ENCODE results near the gene AMDHD2. TPM values are rescaled to one million over a fixed set of nuclear protein-coding genes. Genes with fewer than 3 reads are reported as not detected.

AMDHD2 gene
- total and polyA plus RNA-seq, 10 donors, result 37.8 to 94.0 (median 70.6) TPM

- Histone ChIP-seq H3K27me3 (replicated peaks in 1 of 7) (no peaks in the 10 kb centered on the region), H3K36me3 (peaks cover 0 to 1% (median 0%) of the 10 kb centered on the region in 6 donors), H3K27ac (peak overlapping the region in 1 of 8 donors; percentile 100), H3K9me3 (no peaks in the 10 kb centered on the region), H3K4me3 (no peak overlapping the region), H3K4me1 (peaks cover 38 to 90% (median 80%) of the 10 kb centered on the region in 6 donors)
- WGBS, 5 donors, result 61 to 78% (median 72%) methylated on average over 24 of the region's 24 CpGs
- no peak for TF ChIP-seq POLR2AphosphoS5 (IDR thresholded peaks at IDR 0.05)
- no peak for TF ChIP-seq POLR2A (IDR thresholded peaks at IDR 0.05)
- no peak for TF ChIP-seq CTCF (IDR thresholded peaks at IDR 0.05 in 8 of 11, conservative IDR thresholded peaks at IDR 0.05 in 3 of 11)
- peak; percentile 79 for DNase-seq
- intact Hi-C loops (cut with DNase I; ENCODE audit: low total_unique reads), result no loop called here
These were observed 8.9 kb upstream of the AMDHD2 start for GRCh38 chr16:2511128-2511800.

- WGBS, 5 donors, result 89 to 96% (median 92%) methylated on average over 17 of the region's 17 CpGs
- DNase-seq, result peak; percentile 79
- H3K27ac ChIP-seq, result peak overlapping the region in 4 of 8 donors; percentile 98 to 100 (median 100)
- no peaks in the 10 kb centered on the region for H3K9me3 ChIP-seq
- no peaks in the 10 kb centered on the region for H3K27me3 ChIP-seq (replicated peaks in 1 of 7)
- intact Hi-C loops (cut with DNase I; ENCODE audit: low total_unique reads), result no loop called here
- peaks cover 42 to 90% (median 81%) of the 10 kb centered on the region in 6 donors for H3K4me1 ChIP-seq
- H3K36me3 ChIP-seq, result peaks cover 0 to 9% (median 0%) of the 10 kb centered on the region in 6 donors
- TF ChIP-seq POLR2AphosphoS5 (IDR thresholded peaks at IDR 0.05), result no peak
- H3K4me3 ChIP-seq, result peak overlapping the region in 1 of 8 donors; percentile 93
These were observed 8.0 kb upstream of the AMDHD2 start for GRCh38 chr16:2511996-2512734.

- peak; percentile 86 for DNase-seq
- Histone ChIP-seq H3K4me3 (peak overlapping the region in 7 of 8 donors; percentile 77 to 97 (median 80)), H3K27ac (peak overlapping the region; percentile 97 to 100 (median 100)), H3K27me3 (replicated peaks in 1 of 7) (no peaks in the 10 kb centered on the region), H3K9me3 (no peaks in the 10 kb centered on the region), H3K36me3 (peaks cover 0 to 13% (median 0%) of the 10 kb centered on the region in 6 donors), H3K4me1 (peaks cover 43 to 90% (median 81%) of the 10 kb centered on the region in 6 donors)
- 35 to 56% (median 49%) methylated on average over 10 to 15 of the region's 15 CpGs for WGBS, 5 donors
- TF ChIP-seq CTCF (IDR thresholded peaks at IDR 0.05 in 8 of 11, conservative IDR thresholded peaks at IDR 0.05 in 3 of 11), result peak in 3 of 11 experiments; percentile 5 to 31 (median 9)
- no peak for TF ChIP-seq POLR2A (IDR thresholded peaks at IDR 0.05)
- no peak for TF ChIP-seq POLR2AphosphoS5 (IDR thresholded peaks at IDR 0.05)
- intact Hi-C loops (cut with DNase I; ENCODE audit: low total_unique reads), result no loop called here
These were observed 7.3 kb upstream of the AMDHD2 start for GRCh38 chr16:2512735-2513404.

GRCh38 chr16:2513405-2514332 is 6.5 kb upstream of the AMDHD2 start, which contains the start of gene ATP6V0C:
Gene ATP6V0C (plus strand): TSS chr16:2513952. CDS start chr16:2514104, 152 bp downstream.
- DNase-seq, result peak; percentile 97
- TF ChIP-seq CTCF (IDR thresholded peaks at IDR 0.05 in 8 of 11, conservative IDR thresholded peaks at IDR 0.05 in 3 of 11), result no peak
- TF ChIP-seq POLR2A (IDR thresholded peaks at IDR 0.05), result peak; percentile 61 to 91 (median 87)
- TF ChIP-seq POLR2AphosphoS5 (IDR thresholded peaks at IDR 0.05), result peak; percentile 95 to 98 (median 95)
- WGBS, 5 donors, result 0 to 3% (median 1%) methylated on average over 47 to 122 of the region's 122 CpGs
- Histone ChIP-seq H3K9me3 (no peaks in the 10 kb centered on the region), H3K27me3 (replicated peaks in 1 of 7) (no peaks in the 10 kb centered on the region), H3K4me3 (peak within 1 kb of the TSS; percentile 77 to 97 (median 80)), H3K27ac (peak within 1 kb of the TSS; percentile 97 to 100 (median 100)), H3K36me3 (peaks cover 0 to 20% (median 0%) of the 10 kb centered on the region in 6 donors), H3K4me1 (peaks cover 44 to 90% (median 82%) of the 10 kb centered on the region in 6 donors)
- intact Hi-C loops (cut with DNase I; ENCODE audit: low total_unique reads), result no loop called here
